ENCODE measurements around the gene NT5C1A.

NT5C1A gene

GRCh38 chr1:39689214-39689613 is 17.3 kb upstream of the NT5C1A start:
- no peak for DNase-seq

GRCh38 chr1:39688706-39689105 is 16.8 kb upstream of the NT5C1A start:
- DNase-seq: no peak

GRCh38 chr1:39687243-39687642 is 15.3 kb upstream of the NT5C1A start:
- no peak for DNase-seq

- DNase-seq: no peak
Measured at GRCh38 chr1:39685071-39685470, 13.2 kb upstream of the NT5C1A start.

GRCh38 chr1:39684313-39684664 is 12.4 kb upstream of the NT5C1A start:
- DNase-seq: no peak

- DNase-seq: peak; percentile 43
Measured at GRCh38 chr1:39683591-39684312, 11.8 kb upstream of the NT5C1A start.

GRCh38 chr1:39681999-39682398 is 10.1 kb upstream of the NT5C1A start:
- DNase-seq: no peak

- no peak for DNase-seq
Measured at GRCh38 chr1:39681294-39681693, 9.4 kb upstream of the NT5C1A start.

- DNase-seq: no peak
Measured at GRCh38 chr1:39680751-39681150, 8.8 kb upstream of the NT5C1A start.

- no peak for DNase-seq
Measured at GRCh38 chr1:39679821-39680220, 7.9 kb upstream of the NT5C1A start.

- no peak for DNase-seq
Measured at GRCh38 chr1:39678889-39679288, 7.0 kb upstream of the NT5C1A start.

GRCh38 chr1:39677645-39678044 is 5.7 kb upstream of the NT5C1A start:
- no peak for DNase-seq

- DNase-seq: no peak
Measured at GRCh38 chr1:39676948-39677548, 5.1 kb upstream of the NT5C1A start.

GRCh38 chr1:39675220-39675619 is 3.3 kb upstream of the NT5C1A start:
- no peak for DNase-seq

GRCh38 chr1:39673215-39673614 is 1.3 kb upstream of the NT5C1A start:
- DNase-seq: no peak

GRCh38 chr1:39672551-39672947 is 642 bp upstream of the NT5C1A start:
- peak; percentile 69 for DNase-seq

- peak; percentile 63 for DNase-seq
Measured at GRCh38 chr1:39671433-39671792, 494 bp downstream of the NT5C1A start.

- DNase-seq: no peak
Measured at GRCh38 chr1:39670689-39671088, 1.2 kb downstream of the NT5C1A start.

GRCh38 chr1:39668894-39669293 is 3.0 kb downstream of the NT5C1A start:
- DNase-seq: no peak

- no peak for DNase-seq
Measured at GRCh38 chr1:39668111-39668510, 3.8 kb downstream of the NT5C1A start.

- no peak for DNase-seq
Measured at GRCh38 chr1:39666772-39667171, 5.1 kb downstream of the NT5C1A start.

- DNase-seq: no peak
Measured at GRCh38 chr1:39663559-39663958, 8.3 kb downstream of the NT5C1A start.

GRCh38 chr1:39662861-39663260 is 9.0 kb downstream of the NT5C1A start:
- DNase-seq: no peak

- no peak for DNase-seq
Measured at GRCh38 chr1:39659538-39659937, 12.4 kb downstream of the NT5C1A start.

- DNase-seq: no peak
Measured at GRCh38 chr1:39659110-39659509, 12.8 kb downstream of the NT5C1A start.

Data from retina (tissue), 1 donor.